SHP77 treated with DMSO at 0.1 percent for 48 hours (cell line): ENCODE data around the gene ZNF8.
"Not testable (repeated sequence)": the region's sequence is repeated elsewhere in the genome, so short reads cannot be mapped to it uniquely, and the experiment has no call there.

ENCODE experiments used
- DNase-seq: peaks from one replicate; lab custom pipeline; 2025; lab: John Stamatoyannopoulos, UW

Gene ZNF8

GRCh38 chr19:58336820-58337219 is 58.1 kb downstream of the ZNF8 start:
- DNase-seq: no peak

- DNase-seq: no peak
Observed at GRCh38 chr19:58338336-58338735, 59.6 kb downstream of the ZNF8 start.

GRCh38 chr19:58338825-58339558 is 60.2 kb downstream of the ZNF8 start:
- no peak for DNase-seq

- DNase-seq: no peak
Observed at GRCh38 chr19:58345558-58345957, 66.8 kb downstream of the ZNF8 start.

GRCh38 chr19:58346961-58347929 is 68.5 kb downstream of the ZNF8 start:
- no peak for DNase-seq

GRCh38 chr19:58348080-58348479 is 69.3 kb downstream of the ZNF8 start:
- not testable (repeated sequence) for DNase-seq

- no peak for DNase-seq
Observed at GRCh38 chr19:58349590-58349989, 70.8 kb downstream of the ZNF8 start.

GRCh38 chr19:58350001-58350861 is 71.5 kb downstream of the ZNF8 start:
- DNase-seq: no peak

GRCh38 chr19:58350871-58351557 is 72.3 kb downstream of the ZNF8 start:
- DNase-seq: no peak

GRCh38 chr19:58351558-58351878 is 72.8 kb downstream of the ZNF8 start:
- DNase-seq: no peak

- no peak for DNase-seq
Observed at GRCh38 chr19:58351990-58352755, 73.4 kb downstream of the ZNF8 start.
